HG03342 (cell line): Measurements from ENCODE around the gene PIK3AP1.

Experiments
- ATAC-seq: cut with Tn5 transposase; IDR thresholded peaks from one replicate; pipeline ENCODE4 v1.9.1; 2021; ENCODE audit warnings: mild to moderate bottlenecking, moderate library complexity; ENCODE audit not compliant: unreplicated experiment

The PIK3AP1 gene

GRCh38 chr10:96724621-96725020, 4.3 kb upstream of the PIK3AP1 start:
- no peak for ATAC-seq

- no peak for ATAC-seq
These were observed 876 bp upstream of the PIK3AP1 start for GRCh38 chr10:96721207-96721572.

GRCh38 chr10:96719850-96720421, 378 bp downstream of the PIK3AP1 start:
- ATAC-seq, result peak; percentile 51

- no peak for ATAC-seq
These were observed 1.1 kb downstream of the PIK3AP1 start for GRCh38 chr10:96719200-96719599.

GRCh38 chr10:96718304-96718990, 1.9 kb downstream of the PIK3AP1 start:
- ATAC-seq, result no peak

- no peak for ATAC-seq
These were observed 3.9 kb downstream of the PIK3AP1 start for GRCh38 chr10:96716390-96716789.

- ATAC-seq, result no peak
These were observed 5.5 kb downstream of the PIK3AP1 start for GRCh38 chr10:96714746-96715255.

GRCh38 chr10:96714031-96714590, 6.2 kb downstream of the PIK3AP1 start:
- no peak for ATAC-seq

- no peak for ATAC-seq
These were observed 7.5 kb downstream of the PIK3AP1 start for GRCh38 chr10:96712662-96713271.

- ATAC-seq, result no peak
These were observed 9.1 kb downstream of the PIK3AP1 start for GRCh38 chr10:96711048-96711728.

GRCh38 chr10:96709525-96709924, 10.8 kb downstream of the PIK3AP1 start:
- ATAC-seq, result no peak

- ATAC-seq, result no peak
These were observed 11.3 kb downstream of the PIK3AP1 start for GRCh38 chr10:96708996-96709395.

- ATAC-seq, result no peak
These were observed 11.9 kb downstream of the PIK3AP1 start for GRCh38 chr10:96708456-96708855.

GRCh38 chr10:96706331-96706853, 13.9 kb downstream of the PIK3AP1 start:
- no peak for ATAC-seq

- no peak for ATAC-seq
These were observed 15.2 kb downstream of the PIK3AP1 start for GRCh38 chr10:96705134-96705533.

- no peak for ATAC-seq
These were observed 15.8 kb downstream of the PIK3AP1 start for GRCh38 chr10:96704563-96704962.

- ATAC-seq, result no peak
These were observed 17.0 kb downstream of the PIK3AP1 start for GRCh38 chr10:96703358-96703757.

- ATAC-seq, result no peak
These were observed 19.0 kb downstream of the PIK3AP1 start for GRCh38 chr10:96701265-96701664.

- peak; percentile 83 for ATAC-seq
These were observed 19.8 kb downstream of the PIK3AP1 start for GRCh38 chr10:96700374-96701099.

GRCh38 chr10:96699613-96700012, 20.7 kb downstream of the PIK3AP1 start:
- ATAC-seq, result no peak
